Spleen (tissue), 11 donors: Measurements from ENCODE around the gene ISOC2. TPM values are rescaled to one million over a fixed set of nuclear protein-coding genes. Genes with fewer than 3 reads are reported as not detected.

Experiments
- DNase-seq: peaks from one replicate; pipeline ENCODE4 v3.0.0-alpha.2; 2020
- H3K27ac ChIP-seq, 8 donors: fragments of 200-600 bp; sonication (generic) in 7 of 8; 1 replicate in 4 of 8; 2 replicates in 4 of 8; pipeline versions ENCODE4 v1.5.0 to v1.8.0; 2016 to 2021; ENCODE audit warnings: inconsistent platforms in 4 of 8, mild to moderate bottlenecking in 4 of 8, moderate library complexity in 1 of 8
- H3K27me3 ChIP-seq, 7 donors: fragments of 200-600 bp; sonication (generic) in 6 of 7; replicated peaks in 1 of 7; 1 replicate in 4 of 7; 2 replicates in 3 of 7; pipeline versions ENCODE4 v1.5.0 to v1.8.0; 2016 to 2021; ENCODE audit warnings: inconsistent platforms in 3 of 7, mild to moderate bottlenecking in 1 of 7
- H3K36me3 ChIP-seq, 6 donors: fragments of 200-600 bp; sonication (generic) in 5 of 6; 1 replicate in 4 of 6; 2 replicates in 2 of 6; pipeline versions ENCODE4 v1.5.0 to v1.8.0; 2016 to 2021; ENCODE audit warnings: inconsistent platforms in 2 of 6
- H3K4me1 ChIP-seq, 6 donors: fragments of 200-600 bp; sonication (generic) in 5 of 6; 1 replicate in 3 of 6; 2 replicates in 3 of 6; pipeline versions ENCODE4 v1.5.0 to v1.8.0; 2016 to 2021; ENCODE audit warnings: inconsistent platforms in 3 of 6
- H3K4me3 ChIP-seq, 8 donors: fragments of 200-600 bp; sonication (generic) in 7 of 8; 1 replicate in 4 of 8; 2 replicates in 4 of 8; pipeline versions ENCODE4 v1.5.0 to v1.8.0; 2016 to 2021; ENCODE audit warnings: inconsistent platforms in 4 of 8, mild to moderate bottlenecking in 4 of 8, moderate library complexity in 2 of 8
- H3K9me3 ChIP-seq, 8 donors: fragments of 200-600 bp; sonication (generic) in 7 of 8; 1 replicate in 4 of 8; 2 replicates in 4 of 8; pipeline versions ENCODE4 v1.5.0 to v1.8.0; 2016 to 2021; ENCODE audit warnings: inconsistent platforms in 4 of 8
- POLR2A ChIP-seq, 3 donors: fragments of 450-650 bp; IDR thresholded peaks; one replicate each; pipeline ENCODE4 v1.5.1; 2017; ENCODE audit warnings: antibody characterized with exemption in 3 of 3, mild to moderate bottlenecking in 1 of 3
- POLR2AphosphoS5 ChIP-seq, 3 donors: sonication (generic); formaldehyde crosslinking; IDR thresholded peaks; one replicate each; pipeline ENCODE4 v1.5.1; 2017; ENCODE audit warnings: antibody characterized with exemption in 3 of 3
- WGBS, 5 donors: extraction: QIAGEN DNeasy Blood & Tissue Kit in 3 of 5; methylation state at CpG; one replicate each; pipeline versions ENCODE4 v1.1.5 to v1.1.7; 2013 to 2018; 5-methylcytosine and 5-hydroxymethylcytosine counted together
- intact Hi-C: fragments of 100-400 bp; cut with DNase I; formaldehyde crosslinking; loops from one replicate; pipeline ENCODE4 v1.15.0; 2023; ENCODE audit warnings: low total_unique reads
- polyA plus RNA-seq, 3 donors: library from polyadenylated mRNA; stranded (reverse); fragments of 200-250 nt; gene quantifications; one replicate each; pipeline ENCODE4 v1.2.1, GENCODE V29; 2013
- total RNA-seq, 7 donors: library from RNA; depleted of rRNA in 3 of 7; stranded (reverse); fragments of >200 nt in 3 of 7; fragmentation: NEBNext Ultra II Directional in 4 of 7; extraction: Animal tissue kit (Norgen Biotek cat#: 25700) in 4 of 7; gene quantifications; one replicate each; pipeline versions ENCODE4 v1.1.0 to v1.2.1, GENCODE V29; 2016 to 2021
- TF ChIP-seq, protein P1 (sequence below), 11 experiments: fragments of 200-600 bp in 7 of 11; fragments of 450-650 bp in 4 of 11; sonication (generic) in 4 of 11; IDR thresholded peaks in 8 of 11; conservative IDR thresholded peaks in 3 of 11; 1 replicate in 7 of 11; 2 replicates in 4 of 11; pipeline versions ENCODE4 v1.4.0 to v1.8.0; 2016 to 2021; ENCODE audit warnings: antibody characterized with exemption in 11 of 11, inconsistent platforms in 4 of 11, mild to moderate bottlenecking in 1 of 11
- donor health status: healthy with polysubstance abuse.
- donor health status: DM: no; HTN: no; CAD: no; lungs with moderate emphysema.
- donor health status: DM: no; HTN: no; CAD: no.
- donor health status: Bipolar disorder and iron deficiency.
- donor health status: healthy.
- donor health status: DM: no; HTN: no; CAD: no.
- donor health status: DM: yes; HTN: yes; CAD: no.

The ISOC2 gene
- total and polyA plus RNA-seq, 10 donors, result 38.6 to 98.7 (median 55.3) TPM

DNA sequence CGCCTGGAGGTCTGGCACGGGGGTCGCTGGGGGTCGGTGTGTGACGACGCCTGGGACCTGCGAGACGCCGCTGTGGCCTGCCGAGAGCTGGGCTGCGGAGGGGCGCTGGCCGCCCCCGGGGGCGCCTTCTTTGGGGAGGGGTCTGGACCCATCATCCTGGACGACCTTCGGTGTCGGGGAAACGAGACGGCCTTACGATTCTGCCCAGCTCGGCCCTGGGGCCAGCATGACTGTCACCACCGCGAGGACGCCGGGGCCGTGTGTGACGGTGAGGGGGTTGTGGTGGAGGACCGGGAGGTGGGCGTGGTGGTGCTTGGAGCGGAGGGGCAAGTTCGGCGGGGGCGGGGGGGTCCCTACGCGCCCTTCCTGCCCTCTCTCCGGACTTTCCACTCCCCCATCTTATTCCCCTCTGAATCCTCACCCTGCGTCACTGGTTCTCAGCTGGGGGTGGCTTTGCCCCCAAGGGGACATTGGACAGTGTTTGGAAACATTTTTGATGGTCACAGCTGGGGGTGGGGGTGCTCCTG is 32.3 kb upstream of the ISOC2 start:
- peaks cover 0 to 33% (median 9%) of the 10 kb centered on the region in 6 donors for H3K4me1 ChIP-seq
- intact Hi-C loops, result no loop called here
- H3K9me3 ChIP-seq, result no peaks in the 10 kb centered on the region
- WGBS, 5 donors, result 43 to 66% (median 52%) methylated on average over 31 to 38 of the region's 38 CpGs; no CpG with 5 or more reads in 1 of the 5 donors
- peaks cover 0 to 6% (median 0%) of the 10 kb centered on the region in 6 donors for H3K36me3 ChIP-seq
- DNase-seq, result no peak
- peak overlapping the region in 6 of 8 donors; percentile 22 to 56 (median 26) for H3K4me3 ChIP-seq
- TF ChIP-seq POLR2A (IDR thresholded peaks at IDR 0.05), result no peak
- peak in 2 of 3 donors; percentile 50 to 56 for TF ChIP-seq POLR2AphosphoS5 (IDR thresholded peaks at IDR 0.05)
- TF ChIP-seq, protein P1, sequence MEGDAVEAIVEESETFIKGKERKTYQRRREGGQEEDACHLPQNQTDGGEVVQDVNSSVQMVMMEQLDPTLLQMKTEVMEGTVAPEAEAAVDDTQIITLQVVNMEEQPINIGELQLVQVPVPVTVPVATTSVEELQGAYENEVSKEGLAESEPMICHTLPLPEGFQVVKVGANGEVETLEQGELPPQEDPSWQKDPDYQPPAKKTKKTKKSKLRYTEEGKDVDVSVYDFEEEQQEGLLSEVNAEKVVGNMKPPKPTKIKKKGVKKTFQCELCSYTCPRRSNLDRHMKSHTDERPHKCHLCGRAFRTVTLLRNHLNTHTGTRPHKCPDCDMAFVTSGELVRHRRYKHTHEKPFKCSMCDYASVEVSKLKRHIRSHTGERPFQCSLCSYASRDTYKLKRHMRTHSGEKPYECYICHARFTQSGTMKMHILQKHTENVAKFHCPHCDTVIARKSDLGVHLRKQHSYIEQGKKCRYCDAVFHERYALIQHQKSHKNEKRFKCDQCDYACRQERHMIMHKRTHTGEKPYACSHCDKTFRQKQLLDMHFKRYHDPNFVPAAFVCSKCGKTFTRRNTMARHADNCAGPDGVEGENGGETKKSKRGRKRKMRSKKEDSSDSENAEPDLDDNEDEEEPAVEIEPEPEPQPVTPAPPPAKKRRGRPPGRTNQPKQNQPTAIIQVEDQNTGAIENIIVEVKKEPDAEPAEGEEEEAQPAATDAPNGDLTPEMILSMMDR (IDR thresholded peaks at IDR 0.05 in 8 of 11, conservative IDR thresholded peaks at IDR 0.05 in 3 of 11), result no peak
- H3K27ac ChIP-seq, result peak overlapping the region; percentile 27 to 88 (median 84)
- H3K27me3 ChIP-seq, result peaks cover 0 to 60% (median 14%) of the 10 kb centered on the region in 7 donors

DNA sequence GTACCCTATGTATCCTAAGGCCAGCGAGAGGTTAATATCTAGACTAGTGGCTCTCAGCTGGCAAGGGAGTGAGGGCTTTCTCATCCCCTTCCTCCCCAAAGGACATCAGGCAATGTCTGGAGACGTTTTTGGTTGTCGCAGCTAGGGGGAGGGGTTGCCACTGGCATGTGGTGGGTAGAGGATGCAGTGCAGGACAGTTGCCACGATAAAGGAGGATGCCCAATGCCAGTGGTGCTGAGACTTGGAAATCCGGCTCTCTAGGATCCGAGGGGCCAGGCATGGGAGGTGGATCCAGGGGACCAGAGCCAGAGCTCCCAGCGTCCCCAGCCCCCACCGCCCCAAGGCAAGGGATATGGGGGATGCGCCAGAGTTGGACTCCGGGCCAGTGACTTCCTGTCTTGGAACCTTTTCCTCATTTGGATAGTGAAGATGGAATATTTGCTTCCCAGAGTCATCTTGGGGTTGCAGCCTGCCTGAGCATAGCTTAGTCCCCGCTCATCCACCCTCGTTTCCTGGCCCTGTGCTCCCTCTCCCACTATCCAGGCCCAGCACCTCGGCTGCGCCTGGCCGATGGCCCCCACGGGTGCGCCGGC is 31.7 kb upstream of the ISOC2 start:
- WGBS, 5 donors, result 54 to 68% (median 59%) methylated on average over 16 to 18 of the region's 18 CpGs
- H3K27ac ChIP-seq, result peak overlapping the region; percentile 27 to 88 (median 84)
- peaks cover 0 to 34% (median 9%) of the 10 kb centered on the region in 6 donors for H3K4me1 ChIP-seq
- TF ChIP-seq, protein P1 (IDR thresholded peaks at IDR 0.05 in 8 of 11, conservative IDR thresholded peaks at IDR 0.05 in 3 of 11), result no peak
- peak in 2 of 3 donors; percentile 21 to 35 for TF ChIP-seq POLR2AphosphoS5 (IDR thresholded peaks at IDR 0.05)
- intact Hi-C loops, result no loop called here
- H3K9me3 ChIP-seq, result no peaks in the 10 kb centered on the region
- peak overlapping the region in 6 of 8 donors; percentile 12 to 56 (median 25) for H3K4me3 ChIP-seq
- no peak for DNase-seq
- H3K27me3 ChIP-seq, result peaks cover 0 to 60% (median 14%) of the 10 kb centered on the region in 7 donors
- H3K36me3 ChIP-seq, result peaks cover 0 to 5% (median 0%) of the 10 kb centered on the region in 6 donors

DNA sequence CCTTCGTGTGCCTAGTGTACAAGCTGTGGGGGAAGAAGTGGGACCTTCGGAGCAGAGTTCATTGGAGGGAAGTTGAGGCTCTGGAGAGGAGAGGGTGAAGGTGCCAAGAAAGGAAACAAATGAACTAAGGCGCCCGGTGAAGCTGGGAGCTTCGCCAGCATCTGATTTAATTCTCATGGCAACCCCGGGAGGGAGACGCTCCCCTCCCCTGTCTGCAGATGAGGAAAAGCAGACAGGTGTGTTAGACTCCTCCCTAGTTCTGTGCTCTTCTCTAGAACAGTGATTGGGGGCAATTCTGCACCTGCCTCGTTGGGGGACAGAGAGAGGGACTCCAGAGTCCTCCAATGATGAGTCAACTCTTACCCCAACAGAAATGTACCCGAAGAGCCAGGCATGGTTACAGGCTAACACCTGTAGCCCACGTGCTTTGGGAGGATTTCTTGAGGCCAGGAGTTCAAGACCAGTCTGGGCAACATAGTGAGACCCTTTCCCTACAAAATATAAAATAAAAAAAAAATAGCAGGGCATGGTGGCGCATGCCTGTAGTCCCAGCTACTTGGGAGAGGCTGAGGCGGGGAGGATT is 31.0 kb upstream of the ISOC2 start:
- TF ChIP-seq POLR2A (IDR thresholded peaks at IDR 0.05) (no peak), POLR2AphosphoS5 (IDR thresholded peaks at IDR 0.05) (no peak)
- TF ChIP-seq, protein P1 (IDR thresholded peaks at IDR 0.05 in 8 of 11, conservative IDR thresholded peaks at IDR 0.05 in 3 of 11), result no peak
- intact Hi-C loops, result no loop called here

More for the DNA sequence above, 31.0 kb upstream of the ISOC2 start:
- no peak for DNase-seq
- Histone ChIP-seq H3K4me1 (peaks cover 0 to 41% (median 14%) of the 10 kb centered on the region in 6 donors), H3K27ac (peak overlapping the region in 7 of 8 donors; percentile 22 to 88 (median 83)), H3K27me3 (peaks cover 0 to 60% (median 14%) of the 10 kb centered on the region in 7 donors), H3K9me3 (no peaks in the 10 kb centered on the region), H3K4me3 (no peak overlapping the region), H3K36me3 (no peaks in the 10 kb centered on the region)
- WGBS, 5 donors, result 44 to 67% (median 55%) methylated on average over 12 of the region's 12 CpGs
